GM12873 (cell line): Measurements from ENCODE around the gene EIF2D.

Experiments used
- TF ChIP-seq, protein P1 (sequence below): IDR thresholded peaks from 2 replicates; pipeline ENCODE4 v1.5.1; 2012; ENCODE audit warnings: low read depth, mild to moderate bottlenecking, moderate library complexity, low read length, control low read depth; ENCODE audit not compliant: insufficient read depth; ENCODE audit errors: missing control alignments

Gene EIF2D

GRCh38 chr1:206563367-206564207 is 48.7 kb downstream of the EIF2D start:
- TF ChIP-seq, protein P1, sequence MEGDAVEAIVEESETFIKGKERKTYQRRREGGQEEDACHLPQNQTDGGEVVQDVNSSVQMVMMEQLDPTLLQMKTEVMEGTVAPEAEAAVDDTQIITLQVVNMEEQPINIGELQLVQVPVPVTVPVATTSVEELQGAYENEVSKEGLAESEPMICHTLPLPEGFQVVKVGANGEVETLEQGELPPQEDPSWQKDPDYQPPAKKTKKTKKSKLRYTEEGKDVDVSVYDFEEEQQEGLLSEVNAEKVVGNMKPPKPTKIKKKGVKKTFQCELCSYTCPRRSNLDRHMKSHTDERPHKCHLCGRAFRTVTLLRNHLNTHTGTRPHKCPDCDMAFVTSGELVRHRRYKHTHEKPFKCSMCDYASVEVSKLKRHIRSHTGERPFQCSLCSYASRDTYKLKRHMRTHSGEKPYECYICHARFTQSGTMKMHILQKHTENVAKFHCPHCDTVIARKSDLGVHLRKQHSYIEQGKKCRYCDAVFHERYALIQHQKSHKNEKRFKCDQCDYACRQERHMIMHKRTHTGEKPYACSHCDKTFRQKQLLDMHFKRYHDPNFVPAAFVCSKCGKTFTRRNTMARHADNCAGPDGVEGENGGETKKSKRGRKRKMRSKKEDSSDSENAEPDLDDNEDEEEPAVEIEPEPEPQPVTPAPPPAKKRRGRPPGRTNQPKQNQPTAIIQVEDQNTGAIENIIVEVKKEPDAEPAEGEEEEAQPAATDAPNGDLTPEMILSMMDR = no peak

- TF ChIP-seq, protein P1 = no peak
These were observed 52.1 kb downstream of the EIF2D start for GRCh38 chr1:206560007-206560716.

- TF ChIP-seq, protein P1 = no peak
These were observed 52.6 kb downstream of the EIF2D start for GRCh38 chr1:206559672-206559995.

GRCh38 chr1:206558794-206559671 is 53.2 kb downstream of the EIF2D start:
- TF ChIP-seq, protein P1 = no peak

DNA sequence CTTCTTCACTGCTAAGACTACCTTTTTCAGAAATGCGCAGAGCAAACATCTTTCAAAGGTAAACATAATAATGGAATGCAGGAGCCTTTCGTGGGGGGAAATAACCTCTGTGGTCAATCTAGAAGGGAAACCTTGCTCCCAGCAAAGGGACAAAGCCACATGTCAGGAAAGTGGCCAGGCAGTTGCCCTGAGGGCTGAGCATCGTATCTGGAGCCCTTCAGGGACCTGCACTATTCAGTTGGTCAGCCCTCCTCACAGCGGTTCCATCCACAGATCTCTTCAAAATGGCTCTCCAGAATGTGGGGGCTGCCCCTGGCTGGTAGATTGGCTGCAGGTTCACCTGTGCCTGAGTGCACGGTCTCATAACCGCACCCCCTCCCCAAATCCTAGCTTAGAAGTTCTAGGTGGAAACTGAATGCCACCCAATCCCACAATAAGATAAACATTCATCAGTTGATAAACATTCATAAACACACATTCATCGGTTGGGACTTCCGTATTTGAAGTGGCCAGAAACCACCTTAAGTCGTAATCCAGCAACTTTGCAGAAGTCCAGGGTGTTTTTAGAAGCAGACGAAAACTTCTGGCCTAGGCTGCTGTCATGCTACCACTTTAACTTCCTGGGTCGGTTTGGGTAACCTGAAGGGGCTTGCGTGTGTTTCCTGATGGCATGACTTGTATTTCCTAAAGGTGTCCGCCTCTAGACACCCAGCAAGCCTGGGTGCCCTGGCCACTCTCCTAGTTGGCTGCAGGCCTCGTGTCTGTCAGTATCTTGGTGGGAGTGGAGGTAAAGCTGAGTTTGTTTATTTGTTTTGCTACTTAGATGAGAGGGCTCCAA is 54.4 kb downstream of the EIF2D start:
- TF ChIP-seq, protein P1 = no peak

GRCh38 chr1:206556750-206557635 is 55.3 kb downstream of the EIF2D start:
- TF ChIP-seq, protein P1 = no peak
